HG02884 (cell line): ENCODE results near the gene TAF9B.
"Not testable (repeated sequence)": the region's sequence is repeated elsewhere in the genome, so short reads cannot be mapped to it uniquely, and the experiment has no call there.

Experiments used
- ATAC-seq: cut with Tn5 transposase; IDR thresholded peaks from one replicate; pipeline ENCODE4 v1.9.1; 2021; ENCODE audit warnings: mild to moderate bottlenecking, moderate library complexity; ENCODE audit not compliant: unreplicated experiment

Gene TAF9B

GRCh38 chrX:78116766-78117165 is 22.7 kb downstream of the TAF9B start:
- ATAC-seq = no peak

GRCh38 chrX:78116365-78116764 is 23.1 kb downstream of the TAF9B start:
- ATAC-seq = no peak

GRCh38 chrX:78111140-78111931 is 28.1 kb downstream of the TAF9B start:
- ATAC-seq = no peak

- ATAC-seq = no peak
Observed at GRCh38 chrX:78109458-78109857, 30.0 kb downstream of the TAF9B start.

GRCh38 chrX:78106651-78106986 is 32.8 kb downstream of the TAF9B start:
- no peak for ATAC-seq

- ATAC-seq = no peak
Observed at GRCh38 chrX:78105944-78106650, 33.4 kb downstream of the TAF9B start.

- peak; percentile 29 for ATAC-seq
Observed at GRCh38 chrX:78104447-78105176, 34.8 kb downstream of the TAF9B start.

- ATAC-seq = peak; percentile 92
Observed at GRCh38 chrX:78103623-78104446, 35.6 kb downstream of the TAF9B start, which contains the start of gene PGK1. Gene PGK1 (plus strand): TSS chrX:78104248. CDS start chrX:78104341, 93 bp downstream.

GRCh38 chrX:78103001-78103622 is 36.3 kb downstream of the TAF9B start:
- ATAC-seq = no peak

GRCh38 chrX:78102091-78102490 is 37.4 kb downstream of the TAF9B start:
- no peak for ATAC-seq

GRCh38 chrX:78098108-78098507 is 41.3 kb downstream of the TAF9B start:
- no peak for ATAC-seq

- ATAC-seq = no peak
Observed at GRCh38 chrX:78092296-78092695, 47.2 kb downstream of the TAF9B start.

GRCh38 chrX:78081413-78081812 is 58.0 kb downstream of the TAF9B start:
- not testable (repeated sequence) for ATAC-seq
